K562 (cell line): ENCODE data around the gene KBTBD6. TPM values are rescaled to one million over a fixed set of nuclear protein-coding genes. Genes with fewer than 3 reads are reported as not detected.
"Not testable (repeated sequence)": the region's sequence is repeated elsewhere in the genome, so short reads cannot be mapped to it uniquely, and the experiment has no call there.

Experiments used
- ATAC-seq: fragments of 200-7000 bp; cut with Tn5 transposase; 3 replicates; pipeline ENCODE4 v1.9.1; 2020; ENCODE audit warnings: moderate library complexity
- BruUV-seq: library from RNA; stranded (reverse); fragments of 400-500 nt; replicated peaks from 2 replicates; lab custom pipeline; 2021; lab: Mats Ljungman, UMichigan
- CTCF ChIA-PET: fragments of 300-600 bp; formaldehyde crosslinking; extraction: SDS; loops from one replicate; lab custom pipeline; 2021; ENCODE audit warnings: low intra/inter-chr PET ratio; lab: Yijun Ruan, JAX
- POLR2A ChIA-PET: fragments of 300-600, 350-650 bp; sonication (Branson Sonifier 250); formaldehyde crosslinking; extraction: SDS; loops from one replicate; lab custom pipeline; 2021; ENCODE audit warnings: antibody characterized with exemption, inconsistent platforms; lab: Yijun Ruan, JAX
- DNase-seq, 4 experiments: peaks; one replicate each; pipeline versions ENCODE4 v3.0.0 to v3.0.0-alpha.2; 2011 to 2018; ENCODE audit warnings: low spot score in 3 of 4, mixed read lengths in 3 of 4; ENCODE audit errors: extremely low read depth in 1 of 4
- FAIRE-seq: peaks from 2 replicates; lab custom pipeline; 2011; peaks lifted over from hg19 to GRCh38; lab: Jason Lieb, UNC
- H2AFZ ChIP-seq: 2 replicates; pipeline ENCODE4 v1.6.0; 2011; ENCODE audit warnings: low read depth, low read length, control low read depth, inconsistent platforms
- H3K27ac ChIP-seq: fragments of 200-600 bp; 3 replicates; pipeline ENCODE4 v1.8.0; 2011; ENCODE audit warnings: low read depth, mild to moderate bottlenecking, control low read depth, inconsistent platforms, low read length, moderate library complexity, mixed read lengths; ENCODE audit errors: extremely low read depth
- H3K27me3 ChIP-seq, 2 experiments: fragments of 300-600 bp in 1 of 2; 2 replicates in 1 of 2; 3 replicates in 1 of 2; pipeline versions ENCODE4 v1.6.0 to v1.8.0; 2011; ENCODE audit warnings: inconsistent platforms in 2 of 2, low read length in 2 of 2, mild to moderate bottlenecking in 1 of 2, mixed read lengths in 1 of 2, moderate library complexity in 1 of 2; ENCODE audit not compliant: control insufficient read depth in 2 of 2, insufficient read depth in 2 of 2
- H3K36me3 ChIP-seq: fragments of 300-600 bp; 3 replicates; pipeline ENCODE4 v1.8.0; 2011; ENCODE audit warnings: mild to moderate bottlenecking, low read length, inconsistent platforms; ENCODE audit not compliant: control insufficient read depth, insufficient read depth
- H3K4me1 ChIP-seq, 2 experiments: fragments of 200-600 bp in 1 of 2; replicated peaks in 1 of 2; 2 replicates in 1 of 2; 3 replicates in 1 of 2; pipeline versions ENCODE4 v1.5.1 to v1.8.0; 2011; ENCODE audit warnings: inconsistent platforms in 2 of 2, low read length in 2 of 2, mild to moderate bottlenecking in 1 of 2, mixed read lengths in 1 of 2, moderate library complexity in 1 of 2; ENCODE audit not compliant: control insufficient read depth in 2 of 2, insufficient read depth in 2 of 2
- H3K4me2 ChIP-seq: 2 replicates; pipeline ENCODE4 v1.6.1; 2011; ENCODE audit warnings: low read length, control low read depth, inconsistent platforms, mixed read lengths; ENCODE audit not compliant: insufficient read depth
- H3K4me3 ChIP-seq: fragments of 200-600 bp; sonication (generic), shearing (Covaris generic); 2 replicates; pipeline ENCODE4 v1.5.1; 2016; ENCODE audit warnings: control low read depth, inconsistent platforms
- H3K79me2 ChIP-seq: fragments of 200-600 bp; 3 replicates; pipeline ENCODE4 v1.8.0; 2011; ENCODE audit warnings: low read length, inconsistent platforms; ENCODE audit not compliant: control insufficient read depth, insufficient read depth
- H3K9ac ChIP-seq, 2 experiments: 2 replicates each; pipeline versions ENCODE4 v1.6.0 to v1.6.1; 2011; ENCODE audit warnings: low read depth in 2 of 2, low read length in 2 of 2, control low read depth in 1 of 2, inconsistent platforms in 1 of 2, mild to moderate bottlenecking in 1 of 2, mixed read lengths in 1 of 2; ENCODE audit not compliant: insufficient read depth in 1 of 2
- H3K9me1 ChIP-seq: one replicate; pipeline ENCODE4 v1.6.0; 2011; ENCODE audit warnings: inconsistent platforms, mild to moderate bottlenecking, low read length, moderate library complexity; ENCODE audit not compliant: control insufficient read depth, insufficient read depth
- H3K9me3 ChIP-seq: replicated peaks from 2 replicates; pipeline ENCODE4 v1.5.1; 2011; ENCODE audit warnings: low read depth, low read length, inconsistent platforms; ENCODE audit not compliant: control insufficient read depth, insufficient read depth
- H4K20me1 ChIP-seq: replicated peaks from 2 replicates; pipeline ENCODE4 v1.6.1; 2011; ENCODE audit warnings: low read length, inconsistent platforms, mixed read lengths; ENCODE audit not compliant: control insufficient read depth, insufficient read depth
- CBX3 ChIP-seq, 2 experiments: IDR thresholded peaks; 1 replicate in 1 of 2; 2 replicates in 1 of 2; pipeline ENCODE4 v1.6.1; 2012; ENCODE audit warnings: inconsistent platforms in 2 of 2, low read length in 2 of 2, borderline replicate concordance in 1 of 2, control low read depth in 1 of 2
- CBX5 ChIP-seq: IDR thresholded peaks from 2 replicates; pipeline ENCODE4 v1.6.1; 2014; ENCODE audit warnings: low read depth, borderline replicate concordance
- TRIM24 ChIP-seq, 2 experiments: fragments of 450-650 bp; IDR thresholded peaks; 2 replicates each; pipeline ENCODE4 v1.6.1; 2016
- TRIM28 ChIP-seq: fragments of 450-650 bp; IDR thresholded peaks from 2 replicates; pipeline ENCODE4 v1.6.1; 2017
- ZNF280A ChIP-seq: fragments of 450-650 bp; IDR thresholded peaks from 2 replicates; pipeline ENCODE4 v1.6.1; 2018; ENCODE audit warnings: mild to moderate bottlenecking, low read depth; ENCODE audit not compliant: partially characterized antibody
- WGBS: fragments of 100-300 bp; shearing (Covaris generic); methylation state at CpG from one replicate; pipeline ENCODE4 v1.1.6; 2016; ENCODE audit warnings: low coverage, mixed read lengths; ENCODE audit not compliant: insufficient coverage; ENCODE audit errors: missing lambda C conversion rate; 5-methylcytosine and 5-hydroxymethylcytosine counted together
- in situ Hi-C: fragments of 300-500 bp; cut with MboI; formaldehyde crosslinking; loops from 4 replicates; pipeline ENCODE4 v1.15.0; 2018; ENCODE audit warnings: inconsistent platforms, mixed read lengths
- intact Hi-C: fragments of 100-400 bp; cut with micrococcal nuclease; formaldehyde crosslinking; loops from 2 replicates; pipeline ENCODE4 v1.14.2; 2022
- polyA plus RNA-seq, 8 experiments: library from polyadenylated mRNA; depleted of rRNA in 4 of 8; stranded (reverse) in 5 of 8; unstranded in 3 of 8; fragments of >200 nt; fragmentation: Nextera tagmentation in 2 of 8; fragmentation: Illumina TruSeq in 1 of 8; extraction: Ambion mirVana in 2 of 8; extraction: Trizol in 1 of 8; gene quantifications; 2 replicates each; pipeline versions ENCODE4 v1.2.1 to v1.2.3, GENCODE V29; 2011 to 2014; ENCODE audit warnings: inconsistent platforms in 1 of 8, missing spikeins in 1 of 8
- total RNA-seq, 7 experiments: library from RNA; depleted of rRNA in 6 of 7; stranded (reverse); fragments of >200 nt in 6 of 7; fragmentation: Illumina TruSeq in 2 of 7; extraction: Trizol in 2 of 7; gene quantifications; 2 replicates each; pipeline versions ENCODE4 v1.2.1 to v1.2.3, GENCODE V29; 2011 to 2021; ENCODE audit warnings: low replicate concordance in 1 of 7

Gene KBTBD6
- total and polyA plus RNA-seq, 9 of the 15 experiments (the other 6 are each of a cell fraction or from before 2014, with no cell fraction given): 1.9 to 4.9 (median 3.2) TPM

GRCh38 chr13:41175576-41175975, 43.0 kb upstream of the KBTBD6 start:
- in situ Hi-C loops, POLR2A ChIA-PET: not testable (repeated sequence)

More at GRCh38 chr13:41175576-41175975, 43.0 kb upstream of the KBTBD6 start:
- ATAC-seq, H3K4me1 ChIP-seq, H3K36me3 ChIP-seq, H3K9me1 ChIP-seq, H3K9ac ChIP-seq, BruUV-seq, H3K27ac ChIP-seq, H2AFZ ChIP-seq, H3K79me2 ChIP-seq, DNase-seq, H3K4me2 ChIP-seq, FAIRE-seq, CTCF ChIA-PET, H3K9me3 ChIP-seq, H3K4me3 ChIP-seq, H4K20me1 ChIP-seq, H3K27me3 ChIP-seq, intact Hi-C loops: not testable (repeated sequence)
- WGBS: 40% methylated on average over 8 of the region's 8 CpGs
- TF ChIP-seq ZNF280A (peak; percentile 45), TRIM28 (peak; percentile 83), TRIM24 (IDR thresholded peaks at IDR 0.05) (0 out of 4 replicates have a peak, but pooled peaks of 1 of the 2 experiments have one; percentile 21), CBX3 (IDR thresholded peaks at IDR 0.05; ENCODE audit: borderline replicate concordance in 1 of 2, low read length in 2 of 2) (0 out of 3 replicates have a peak, but pooled peaks of 1 of the 2 experiments have one; percentile 19), CBX5 (peak; percentile 81; the same call in 1 of the 2 replicates)
